HepG2 (cell line): ENCODE results near the gene RPL18. TPM values are rescaled to one million over a fixed set of nuclear protein-coding genes. Genes with fewer than 3 reads are reported as not detected.

Experiments
- ATAC-seq: fragments of 200-7000 bp; cut with Tn5 transposase; 3 replicates; pipeline ENCODE4 v1.9.1; 2020; ENCODE audit warnings: mild to moderate bottlenecking, moderate library complexity
- BruUV-seq: library from RNA; stranded (reverse); fragments of 400-500 nt; replicated peaks from 2 replicates; lab custom pipeline; 2021; lab: Mats Ljungman, UMichigan
- CTCF ChIA-PET: fragments of 300-600 bp; formaldehyde crosslinking; extraction: SDS; loops from one replicate; lab custom pipeline; 2021; ENCODE audit warnings: low total read pairs, inconsistent platforms, low intra/inter-chr PET ratio; lab: Yijun Ruan, JAX
- POLR2A ChIA-PET: fragments of 350-600 bp; sonication (Branson Sonifier 250); formaldehyde crosslinking; loops from one replicate; lab custom pipeline; 2020; ENCODE audit warnings: antibody characterized with exemption, inconsistent platforms; lab: Yijun Ruan, JAX
- DNase-seq: peaks from one replicate; pipeline ENCODE4 v3.0.0-alpha.2; 2015; ENCODE audit warnings: low spot score
- FAIRE-seq: peaks from 3 replicates; lab custom pipeline; 2011; peaks lifted over from hg19 to GRCh38; lab: Jason Lieb, UNC
- H2AFZ ChIP-seq: one replicate; pipeline ENCODE4 v1.6.1; 2011; ENCODE audit warnings: low read length, inconsistent platforms
- H3K27ac ChIP-seq: fragments of 300-600 bp; 3 replicates; pipeline ENCODE4 v1.8.0; 2011; ENCODE audit warnings: mixed run types, mild to moderate bottlenecking, mixed read lengths, low read length, inconsistent platforms; ENCODE audit not compliant: insufficient read depth; ENCODE audit errors: extremely low read length
- H3K27me3 ChIP-seq, 2 experiments: fragments of 200-600 bp in 1 of 2; 2 replicates in 1 of 2; 3 replicates in 1 of 2; pipeline versions ENCODE4 v1.6.0 to v1.8.0; 2011; ENCODE audit warnings: low read length in 2 of 2, mild to moderate bottlenecking in 2 of 2, moderate library complexity in 2 of 2, inconsistent platforms in 1 of 2; ENCODE audit not compliant: insufficient read depth in 2 of 2, control insufficient read depth in 1 of 2
- H3K36me3 ChIP-seq, 2 experiments: fragments of 200-600 bp in 1 of 2; replicated peaks in 1 of 2; 2 replicates in 1 of 2; 3 replicates in 1 of 2; pipeline versions ENCODE4 v1.5.1 to v1.8.0; 2011; ENCODE audit warnings: low read length in 2 of 2, inconsistent platforms in 1 of 2; ENCODE audit not compliant: insufficient read depth in 2 of 2, control insufficient read depth in 1 of 2
- H3K4me1 ChIP-seq: 2 replicates; pipeline ENCODE4 v1.5.1; 2012; ENCODE audit warnings: low read length, inconsistent platforms; ENCODE audit not compliant: insufficient read depth
- H3K4me2 ChIP-seq: 2 replicates; pipeline ENCODE4 v1.6.0; 2011; ENCODE audit warnings: low read depth, low read length, inconsistent platforms
- H3K4me3 ChIP-seq, 3 experiments: fragments of 200-600 bp in 1 of 3; sonication (generic), shearing (Covaris generic) in 1 of 3; replicated peaks in 1 of 3; 2 replicates each; pipeline ENCODE4 v1.5.1; 2011 to 2016; ENCODE audit warnings: low read length in 3 of 3, inconsistent platforms in 2 of 3, low read depth in 2 of 3, mild to moderate bottlenecking in 2 of 3, control low read depth in 1 of 3, mixed read lengths in 1 of 3; ENCODE audit not compliant: insufficient read depth in 1 of 3
- H3K79me2 ChIP-seq: one replicate; pipeline ENCODE4 v1.6.1; 2011; ENCODE audit warnings: low read length, inconsistent platforms; ENCODE audit not compliant: insufficient read depth
- H3K9ac ChIP-seq: 2 replicates; pipeline ENCODE4 v1.6.0; 2011; ENCODE audit warnings: mild to moderate bottlenecking, low read depth, low read length, inconsistent platforms; ENCODE audit not compliant: insufficient read depth
- H3K9me3 ChIP-seq: 2 replicates; pipeline ENCODE4 v1.5.1; 2012; ENCODE audit warnings: mild to moderate bottlenecking, low read length
- H4K20me1 ChIP-seq: 2 replicates; pipeline ENCODE4 v1.6.0; 2011; ENCODE audit warnings: inconsistent platforms, mild to moderate bottlenecking, low read length, moderate library complexity; ENCODE audit not compliant: insufficient read depth
- CENPX ChIP-seq: sonication (generic); formaldehyde crosslinking; IDR thresholded peaks from 2 replicates; pipeline ENCODE4 v1.9.0; 2021; ENCODE audit warnings: mild to moderate bottlenecking, missing genetic modification reagents, moderate library complexity
- CREB1 ChIP-seq, 2 experiments: fragments of 450-650 bp in 1 of 2; IDR thresholded peaks; 2 replicates each; pipeline ENCODE4 v1.6.1; 2016 to 2017; ENCODE audit warnings: control low read depth in 1 of 2, mild to moderate bottlenecking in 1 of 2, missing compliant biosample characterization in 1 of 2, missing genetic modification characterization in 1 of 2
- FOXA1 ChIP-seq, 2 experiments: fragments of 450-650 bp in 1 of 2; sonication (generic) in 1 of 2; formaldehyde crosslinking in 1 of 2; IDR thresholded peaks; 2 replicates each; pipeline versions ENCODE4 v1.4.0 to v1.6.1; 2016 to 2020; ENCODE audit warnings: missing genetic modification reagents in 1 of 2
- MED1 ChIP-seq: sonication (generic); formaldehyde crosslinking; IDR thresholded peaks from 2 replicates; pipeline ENCODE4 v1.4.0; 2020; ENCODE audit warnings: missing genetic modification reagents
- MED8 ChIP-seq: sonication (generic); formaldehyde crosslinking; IDR thresholded peaks from 2 replicates; pipeline ENCODE4 v1.8.1; 2023; ENCODE audit warnings: mild to moderate bottlenecking, missing genetic modification reagents; ENCODE audit not compliant: insufficient replicate concordance
- NBN ChIP-seq: fragments of 450-650 bp; conservative IDR thresholded peaks from 2 replicates; pipeline ENCODE4 v1.6.1; 2017
- RFXANK ChIP-seq: IDR thresholded peaks from 2 replicates; pipeline ENCODE4 v1.6.1; 2016
- RNF2 ChIP-seq: fragments of 450-650 bp; conservative IDR thresholded peaks from 2 replicates; pipeline ENCODE4 v1.6.1; 2016; ENCODE audit warnings: low read depth
- SP1 ChIP-seq, 2 experiments: fragments of 450-650 bp in 1 of 2; sonication (generic) in 1 of 2; formaldehyde crosslinking in 1 of 2; IDR thresholded peaks; 2 replicates each; pipeline versions ENCODE4 v1.4.0 to v1.6.1; 2016 to 2020; ENCODE audit warnings: missing genetic modification reagents in 1 of 2
- WGBS: methylation state at CpG from one replicate; pipeline ENCODE4 v1.1.6; 2017; ENCODE audit warnings: low lambda C conversion rate; 5-methylcytosine and 5-hydroxymethylcytosine counted together
- in situ Hi-C: cut with HindIII; loops from 2 replicates; pipeline ENCODE4 v1.10.0; 2017; ENCODE audit warnings: low pct_unique_long_range_greater_than_20kb; ENCODE audit not compliant: extremely low pct_ligation_motif_present
- intact Hi-C: fragments of 100-400 bp; cut with micrococcal nuclease; formaldehyde crosslinking; loops from one replicate; pipeline ENCODE4 v1.10.0; 2022; ENCODE audit not compliant: unreplicated experiment
- polyA plus RNA-seq, 8 experiments: library from polyadenylated mRNA; depleted of rRNA in 3 of 8; stranded (reverse) in 7 of 8; unstranded in 1 of 8; fragments of >200 nt; fragmentation: Illumina TruSeq in 4 of 8; extraction: Trizol in 4 of 8; gene quantifications; 2 replicates each; pipeline versions ENCODE4 v1.2.1 to v1.2.3, GENCODE V29; 2011 to 2016; ENCODE audit warnings: low read depth in 4 of 8, missing spikeins in 1 of 8, mixed read lengths in 1 of 8; ENCODE audit not compliant: insufficient read depth in 1 of 8
- total RNA-seq, 5 experiments: library from RNA; depleted of rRNA; stranded (reverse); fragments of >200 nt; fragmentation: Illumina TruSeq; extraction: Trizol; gene quantifications; 2 replicates each; pipeline ENCODE4 v1.2.3, GENCODE V29; 2016; ENCODE audit warnings: low read depth in 1 of 5
- TF ChIP-seq, protein P1 (sequence below): sonication (generic); formaldehyde crosslinking; IDR thresholded peaks from 2 replicates; pipeline ENCODE4 v1.8.0; 2022; ENCODE audit warnings: mild to moderate bottlenecking, missing genetic modification reagents, moderate library complexity
- TF ChIP-seq, protein P2 (sequence below): sonication (generic); formaldehyde crosslinking; conservative IDR thresholded peaks from 2 replicates; pipeline ENCODE4 v1.4.0; 2020; ENCODE audit warnings: mild to moderate bottlenecking, missing genetic modification reagents, moderate library complexity
- TF ChIP-seq, protein P3 (sequence below): sonication (generic); formaldehyde crosslinking; IDR thresholded peaks from 2 replicates; pipeline ENCODE4 v1.4.0; 2020; ENCODE audit warnings: missing genetic modification reagents, borderline replicate concordance
- TF ChIP-seq, protein P4 (sequence below): IDR thresholded peaks from 2 replicates; pipeline ENCODE4 v1.6.1; 2012; ENCODE audit warnings: inconsistent platforms

The RPL18 gene
- total and polyA plus RNA-seq, 2 of the 13 experiments (the other 11 are each of a cell fraction or from before 2014, with no cell fraction given) = 1,485 to 1,639 TPM

DNA sequence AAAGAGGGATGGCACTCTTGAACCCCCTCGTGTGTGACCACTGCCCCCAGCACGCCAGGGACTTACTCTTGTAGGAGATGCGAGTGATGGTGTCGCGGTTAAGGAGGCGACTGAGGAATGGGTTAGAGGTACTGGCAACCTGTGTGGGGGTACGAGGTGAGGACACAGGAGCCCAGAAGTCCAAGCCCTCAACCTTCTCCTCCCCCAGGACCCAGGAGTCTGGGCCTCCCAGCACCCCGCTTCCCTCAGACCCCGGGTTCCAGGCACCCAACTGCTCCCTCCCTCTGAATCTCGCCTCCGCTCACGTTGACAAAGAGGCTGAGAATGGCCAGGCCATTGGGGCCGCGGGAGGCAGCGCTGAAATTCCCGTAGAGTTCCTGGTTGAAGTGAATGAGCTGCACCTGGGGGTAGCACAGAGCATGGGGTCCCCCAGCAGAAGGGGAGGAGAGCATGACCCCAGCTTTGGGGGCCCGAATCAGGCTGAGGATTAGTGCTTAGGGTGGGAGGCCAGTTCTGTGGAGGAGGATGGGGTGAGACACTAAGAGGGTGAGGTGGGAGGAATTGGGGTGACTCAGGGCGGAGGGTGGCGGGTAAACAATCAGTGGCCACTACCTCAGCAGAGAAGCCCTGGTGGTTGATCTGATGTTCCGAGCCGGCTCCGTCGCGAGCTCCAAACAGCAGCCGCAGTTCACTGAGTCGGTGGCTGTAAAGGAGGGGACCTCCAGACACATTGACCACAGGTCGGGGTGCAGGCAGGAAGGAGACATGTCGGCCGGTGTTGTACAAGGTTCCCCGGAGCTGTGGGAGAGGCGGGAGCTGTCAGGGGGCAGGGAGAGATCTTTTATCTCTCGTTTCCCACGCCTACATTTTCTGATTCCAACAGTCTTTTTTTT, 20.8 kb upstream of the RPL18 start (continued):
- TF ChIP-seq, protein P1, sequence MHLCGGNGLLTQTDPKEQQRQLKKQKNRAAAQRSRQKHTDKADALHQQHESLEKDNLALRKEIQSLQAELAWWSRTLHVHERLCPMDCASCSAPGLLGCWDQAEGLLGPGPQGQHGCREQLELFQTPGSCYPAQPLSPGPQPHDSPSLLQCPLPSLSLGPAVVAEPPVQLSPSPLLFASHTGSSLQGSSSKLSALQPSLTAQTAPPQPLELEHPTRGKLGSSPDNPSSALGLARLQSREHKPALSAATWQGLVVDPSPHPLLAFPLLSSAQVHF = no peak
- TF ChIP-seq, protein P2, sequence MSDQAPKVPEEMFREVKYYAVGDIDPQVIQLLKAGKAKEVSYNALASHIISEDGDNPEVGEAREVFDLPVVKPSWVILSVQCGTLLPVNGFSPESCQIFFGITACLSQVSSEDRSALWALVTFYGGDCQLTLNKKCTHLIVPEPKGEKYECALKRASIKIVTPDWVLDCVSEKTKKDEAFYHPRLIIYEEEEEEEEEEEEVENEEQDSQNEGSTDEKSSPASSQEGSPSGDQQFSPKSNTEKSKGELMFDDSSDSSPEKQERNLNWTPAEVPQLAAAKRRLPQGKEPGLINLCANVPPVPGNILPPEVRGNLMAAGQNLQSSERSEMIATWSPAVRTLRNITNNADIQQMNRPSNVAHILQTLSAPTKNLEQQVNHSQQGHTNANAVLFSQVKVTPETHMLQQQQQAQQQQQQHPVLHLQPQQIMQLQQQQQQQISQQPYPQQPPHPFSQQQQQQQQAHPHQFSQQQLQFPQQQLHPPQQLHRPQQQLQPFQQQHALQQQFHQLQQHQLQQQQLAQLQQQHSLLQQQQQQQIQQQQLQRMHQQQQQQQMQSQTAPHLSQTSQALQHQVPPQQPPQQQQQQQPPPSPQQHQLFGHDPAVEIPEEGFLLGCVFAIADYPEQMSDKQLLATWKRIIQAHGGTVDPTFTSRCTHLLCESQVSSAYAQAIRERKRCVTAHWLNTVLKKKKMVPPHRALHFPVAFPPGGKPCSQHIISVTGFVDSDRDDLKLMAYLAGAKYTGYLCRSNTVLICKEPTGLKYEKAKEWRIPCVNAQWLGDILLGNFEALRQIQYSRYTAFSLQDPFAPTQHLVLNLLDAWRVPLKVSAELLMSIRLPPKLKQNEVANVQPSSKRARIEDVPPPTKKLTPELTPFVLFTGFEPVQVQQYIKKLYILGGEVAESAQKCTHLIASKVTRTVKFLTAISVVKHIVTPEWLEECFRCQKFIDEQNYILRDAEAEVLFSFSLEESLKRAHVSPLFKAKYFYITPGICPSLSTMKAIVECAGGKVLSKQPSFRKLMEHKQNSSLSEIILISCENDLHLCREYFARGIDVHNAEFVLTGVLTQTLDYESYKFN (CRISPR knock-in tag) = no peak

DNA sequence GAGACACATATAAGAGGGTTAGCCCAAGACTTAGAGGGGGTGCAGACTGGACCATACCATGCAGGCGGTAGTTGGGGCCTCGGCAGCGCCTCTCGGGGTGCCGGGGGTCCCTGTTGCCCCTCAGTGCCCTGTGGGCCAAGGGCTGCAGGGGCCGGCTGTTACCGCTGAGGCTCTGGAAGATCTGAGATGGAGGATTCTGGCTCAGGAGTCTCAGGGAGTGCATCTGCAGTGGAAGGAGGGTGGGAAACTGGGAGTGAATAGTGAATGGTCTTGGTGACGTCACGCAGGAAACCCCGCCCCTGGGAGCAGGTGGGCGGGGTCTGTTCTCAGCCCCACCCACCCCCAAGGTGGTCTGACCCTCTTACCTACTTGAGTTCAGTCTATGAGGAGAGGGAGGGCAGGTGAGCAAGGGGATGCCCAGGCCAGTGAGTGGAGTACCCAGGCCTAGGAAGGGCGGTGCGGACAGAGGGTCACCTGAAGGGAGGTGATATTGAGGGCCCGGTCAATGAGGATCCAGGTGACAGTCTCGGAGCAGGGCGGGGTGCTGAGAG, 19.9 kb upstream of the RPL18 start:
- H3K36me3 ChIP-seq = no peaks in the 10 kb centered on the region
- BruUV-seq = no TSS peak
- intact Hi-C loops (no loop called here), in situ Hi-C loops (no loop called here)
- ATAC-seq (no peak), FAIRE-seq (no peak), DNase-seq (no peak)
- POLR2A ChIA-PET = interaction anchor here (2.0 kb wide), 1 partner anchor 20 kb away, joined by 12 read pairs; the partner anchor contains the start of genes RPL18 and SPHK2
- H3K9ac ChIP-seq = no peak overlapping the region
- 68% methylated on average over 15 of the region's 16 CpGs for WGBS
- peaks cover 56% of the 10 kb centered on the region for H3K4me1 ChIP-seq
- peaks cover 0 to 8% of the 10 kb centered on the region in 2 experiments; a peak in 3 of 5 replicates for H3K27me3 ChIP-seq
- no peak overlapping the region for H3K4me3 ChIP-seq
- no peak overlapping the region for H2AFZ ChIP-seq
- no peaks in the 10 kb centered on the region for H3K79me2 ChIP-seq
- peak overlapping the region; percentile 52 for H3K4me2 ChIP-seq
- no peak overlapping the region for H3K27ac ChIP-seq
- H3K9me3 ChIP-seq = no peaks in the 10 kb centered on the region
- CTCF ChIA-PET = no interaction called here
- H4K20me1 ChIP-seq = no peaks in the 10 kb centered on the region
- TF ChIP-seq SP1 (IDR thresholded peaks at IDR 0.05) (no peak), SP1 (CRISPR knock-in tag; IDR thresholded peaks at IDR 0.05) (peak; percentile 33; the same call in 1 of the 2 replicates), CREB1 (IDR thresholded peaks at IDR 0.05) (peak; percentile 98), CREB1 (CRISPR knock-in tag; IDR thresholded peaks at IDR 0.05) (peak; percentile 54), NBN (no peak), CENPX (CRISPR knock-in tag) (no peak), FOXA1 (IDR thresholded peaks at IDR 0.05) (no peak), FOXA1 (CRISPR knock-in tag; IDR thresholded peaks at IDR 0.05) (no peak), RNF2 (no peak), MED1 (CRISPR knock-in tag) (no peak), MED8 (CRISPR knock-in tag) (no peak), RFXANK (no peak)
- TF ChIP-seq, protein P3, sequence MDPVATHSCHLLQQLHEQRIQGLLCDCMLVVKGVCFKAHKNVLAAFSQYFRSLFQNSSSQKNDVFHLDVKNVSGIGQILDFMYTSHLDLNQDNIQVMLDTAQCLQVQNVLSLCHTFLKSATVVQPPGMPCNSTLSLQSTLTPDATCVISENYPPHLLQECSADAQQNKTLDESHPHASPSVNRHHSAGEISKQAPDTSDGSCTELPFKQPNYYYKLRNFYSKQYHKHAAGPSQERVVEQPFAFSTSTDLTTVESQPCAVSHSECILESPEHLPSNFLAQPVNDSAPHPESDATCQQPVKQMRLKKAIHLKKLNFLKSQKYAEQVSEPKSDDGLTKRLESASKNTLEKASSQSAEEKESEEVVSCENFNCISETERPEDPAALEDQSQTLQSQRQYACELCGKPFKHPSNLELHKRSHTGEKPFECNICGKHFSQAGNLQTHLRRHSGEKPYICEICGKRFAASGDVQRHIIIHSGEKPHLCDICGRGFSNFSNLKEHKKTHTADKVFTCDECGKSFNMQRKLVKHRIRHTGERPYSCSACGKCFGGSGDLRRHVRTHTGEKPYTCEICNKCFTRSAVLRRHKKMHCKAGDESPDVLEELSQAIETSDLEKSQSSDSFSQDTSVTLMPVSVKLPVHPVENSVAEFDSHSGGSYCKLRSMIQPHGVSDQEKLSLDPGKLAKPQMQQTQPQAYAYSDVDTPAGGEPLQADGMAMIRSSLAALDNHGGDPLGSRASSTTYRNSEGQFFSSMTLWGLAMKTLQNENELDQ (CRISPR knock-in tag) = no peak
- TF ChIP-seq, protein P4, sequence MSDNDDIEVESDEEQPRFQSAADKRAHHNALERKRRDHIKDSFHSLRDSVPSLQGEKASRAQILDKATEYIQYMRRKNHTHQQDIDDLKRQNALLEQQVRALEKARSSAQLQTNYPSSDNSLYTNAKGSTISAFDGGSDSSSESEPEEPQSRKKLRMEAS = no peak
